HG02938 (cell line): ENCODE data around the gene SSBP2.
"Not testable (repeated sequence)": the region's sequence is repeated elsewhere in the genome, so short reads cannot be mapped to it uniquely, and the experiment has no call there.

Experiments
- ATAC-seq: cut with Tn5 transposase; IDR thresholded peaks from one replicate; pipeline ENCODE4 v1.9.1; 2021; ENCODE audit warnings: mild to moderate bottlenecking, moderate library complexity; ENCODE audit not compliant: unreplicated experiment

The SSBP2 gene

GRCh38 chr5:81605299-81605698, 145.6 kb downstream of the SSBP2 start:
- ATAC-seq = no peak

GRCh38 chr5:81604193-81604592, 146.7 kb downstream of the SSBP2 start:
- no peak for ATAC-seq

- ATAC-seq = no peak
These were observed 149.0 kb downstream of the SSBP2 start for GRCh38 chr5:81601919-81602318.

GRCh38 chr5:81592085-81592484, 158.8 kb downstream of the SSBP2 start:
- not testable (repeated sequence) for ATAC-seq

GRCh38 chr5:81590498-81591384, 160.2 kb downstream of the SSBP2 start:
- no peak for ATAC-seq

GRCh38 chr5:81579262-81579924, 171.5 kb downstream of the SSBP2 start:
- peak; percentile 78 for ATAC-seq

- no peak for ATAC-seq
These were observed 173.8 kb downstream of the SSBP2 start for GRCh38 chr5:81577091-81577490.

GRCh38 chr5:81575924-81576323, 175.0 kb downstream of the SSBP2 start:
- ATAC-seq = no peak

- ATAC-seq = no peak
These were observed 178.7 kb downstream of the SSBP2 start for GRCh38 chr5:81572201-81572600.

- ATAC-seq = no peak
These were observed 192.7 kb downstream of the SSBP2 start for GRCh38 chr5:81558188-81558587.

- ATAC-seq = no peak
These were observed 194.1 kb downstream of the SSBP2 start for GRCh38 chr5:81556809-81557208.

- no peak for ATAC-seq
These were observed 195.0 kb downstream of the SSBP2 start for GRCh38 chr5:81555865-81556264.

GRCh38 chr5:81554647-81555046, 196.2 kb downstream of the SSBP2 start:
- ATAC-seq = no peak

- no peak for ATAC-seq
These were observed 197.2 kb downstream of the SSBP2 start for GRCh38 chr5:81553567-81554212.

- ATAC-seq = no peak
These were observed 197.9 kb downstream of the SSBP2 start for GRCh38 chr5:81552852-81553566.

- no peak for ATAC-seq
These were observed 201.8 kb downstream of the SSBP2 start for GRCh38 chr5:81549123-81549522.

GRCh38 chr5:81547001-81547400, 203.9 kb downstream of the SSBP2 start:
- no peak for ATAC-seq

GRCh38 chr5:81545911-81546310, 205.0 kb downstream of the SSBP2 start:
- ATAC-seq = no peak

- ATAC-seq = no peak
These were observed 206.4 kb downstream of the SSBP2 start for GRCh38 chr5:81544351-81545018.

- ATAC-seq = no peak
These were observed 208.7 kb downstream of the SSBP2 start for GRCh38 chr5:81542242-81542641.
